Glomerular endothelial cell (primary cell): ENCODE data around the gene VGLL1. TPM values are rescaled to one million over a fixed set of nuclear protein-coding genes. Genes with fewer than 3 reads are reported as not detected.

Experiments
- DNase-seq: peaks from one replicate; pipeline ENCODE4 v3.0.0-alpha.2; 2011; ENCODE audit warnings: low read depth, low spot score; ENCODE audit errors: extremely low read depth
- total RNA-seq: library from RNA; depleted of rRNA; stranded (reverse); fragments of >200 nt; gene quantifications from 2 replicates; pipeline ENCODE4 v1.2.3, GENCODE V29; 2015

The VGLL1 gene
- total RNA-seq, 1 donor from 2014 or later = not detected

DNA sequence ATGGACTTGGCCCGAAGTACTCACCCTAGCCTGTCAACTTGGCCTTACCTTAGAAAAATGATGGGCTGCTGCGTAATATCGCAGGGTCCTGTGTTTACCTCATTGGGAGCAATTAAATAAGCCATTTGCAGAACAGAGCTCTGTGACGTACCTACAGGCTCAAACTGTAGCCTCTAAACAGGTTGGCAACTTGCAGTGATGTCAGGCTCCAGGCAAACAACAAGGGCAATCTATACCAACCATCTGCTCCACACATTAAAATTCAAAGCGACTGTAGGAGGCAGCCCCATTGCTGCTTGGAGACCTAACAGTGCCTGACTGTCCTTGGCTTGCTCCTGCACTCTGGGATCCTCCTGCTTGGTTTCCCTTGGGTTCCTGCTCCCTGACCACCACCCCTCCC is 17.2 kb downstream of the VGLL1 start:
- DNase-seq = no peak

DNA sequence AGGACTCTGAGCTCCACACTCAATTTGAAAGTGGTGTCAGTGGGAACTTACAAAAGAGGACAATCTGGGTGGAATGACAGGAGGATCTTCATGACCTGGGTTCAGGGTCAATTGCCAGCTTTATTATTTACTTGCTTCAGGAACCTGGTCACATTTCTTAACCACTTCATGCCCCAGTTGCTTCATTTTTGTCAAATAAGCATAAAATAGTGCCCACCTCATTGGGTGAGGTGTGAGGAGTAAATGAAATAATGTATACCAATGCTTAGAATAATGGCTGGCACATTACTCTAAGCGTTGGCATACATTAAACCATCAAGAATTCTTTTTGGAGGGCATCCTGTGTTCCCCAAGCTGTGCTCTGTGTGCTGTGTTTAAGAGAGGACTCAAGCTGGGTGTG is 19.4 kb downstream of the VGLL1 start:
- no peak for DNase-seq

- DNase-seq = no peak
Measured at GRCh38 chrX:136555694-136556093, 23.7 kb downstream of the VGLL1 start.

- no peak for DNase-seq
Measured at GRCh38 chrX:136572030-136572429, 40.0 kb downstream of the VGLL1 start.

DNA sequence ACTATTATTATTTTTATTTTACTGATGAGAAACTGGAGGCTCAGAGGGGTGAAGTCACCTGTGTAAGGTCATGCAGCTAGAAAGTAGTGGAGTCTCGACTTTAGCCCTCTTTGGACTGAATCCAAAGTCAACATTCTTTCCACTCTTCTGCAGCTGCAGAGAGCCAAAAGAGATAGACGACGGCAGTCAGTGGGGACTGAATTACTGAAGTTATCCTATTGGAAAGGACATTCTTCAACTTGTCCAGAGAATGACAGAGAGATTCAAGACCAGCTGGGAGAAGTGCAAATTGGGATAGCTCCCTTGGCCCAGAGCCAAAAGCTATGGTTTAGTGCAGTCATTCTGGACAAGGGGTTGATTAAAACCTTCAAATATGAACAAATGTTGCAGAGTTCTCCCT is 42.5 kb downstream of the VGLL1 start:
- no peak for DNase-seq

GRCh38 chrX:136577552-136577951 is 45.5 kb downstream of the VGLL1 start:
- DNase-seq = no peak

DNA sequence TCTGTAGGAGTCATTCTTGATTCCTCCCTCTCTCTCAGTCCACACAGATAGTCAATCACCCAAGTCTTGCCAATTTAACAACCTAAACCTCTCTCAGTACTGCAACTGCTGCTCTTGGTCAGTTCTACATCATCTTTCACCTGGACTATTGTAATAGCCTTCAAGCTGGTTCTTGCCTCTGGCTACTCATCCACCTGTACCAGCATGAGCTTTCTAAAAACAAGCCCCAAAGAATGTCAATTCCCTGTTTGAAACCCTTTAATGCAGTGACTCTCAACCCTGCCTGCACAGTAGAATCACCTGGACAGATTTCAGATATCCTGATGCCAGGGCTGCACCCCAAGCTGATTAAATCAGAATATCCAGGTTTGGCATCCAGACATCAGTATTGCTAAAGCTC is 48.3 kb downstream of the VGLL1 start:
- no peak for DNase-seq

DNA sequence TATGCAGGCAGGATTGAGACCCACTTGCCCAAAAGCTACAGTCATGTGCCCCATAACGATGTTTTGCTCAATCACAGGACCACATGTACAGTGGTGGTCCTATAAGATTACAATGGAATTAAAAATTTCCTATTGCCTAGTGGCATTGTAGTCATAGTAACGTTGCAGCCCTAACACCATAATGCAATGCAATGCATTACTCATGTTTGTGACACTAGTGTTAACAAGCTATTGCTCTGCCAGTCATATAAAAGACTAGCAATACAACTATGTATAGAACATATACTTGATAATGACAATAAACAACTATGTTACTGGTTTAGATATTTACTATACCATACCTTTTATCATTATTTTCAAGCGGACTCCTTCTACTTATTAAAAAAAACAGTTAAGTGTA is 50.6 kb downstream of the VGLL1 start:
- no peak for DNase-seq

- DNase-seq = no peak
Measured at GRCh38 chrX:136584545-136584944, 52.5 kb downstream of the VGLL1 start.

GRCh38 chrX:136585262-136585661 is 53.2 kb downstream of the VGLL1 start:
- no peak for DNase-seq

- DNase-seq = no peak
Measured at GRCh38 chrX:136585960-136586359, 53.9 kb downstream of the VGLL1 start.

DNA sequence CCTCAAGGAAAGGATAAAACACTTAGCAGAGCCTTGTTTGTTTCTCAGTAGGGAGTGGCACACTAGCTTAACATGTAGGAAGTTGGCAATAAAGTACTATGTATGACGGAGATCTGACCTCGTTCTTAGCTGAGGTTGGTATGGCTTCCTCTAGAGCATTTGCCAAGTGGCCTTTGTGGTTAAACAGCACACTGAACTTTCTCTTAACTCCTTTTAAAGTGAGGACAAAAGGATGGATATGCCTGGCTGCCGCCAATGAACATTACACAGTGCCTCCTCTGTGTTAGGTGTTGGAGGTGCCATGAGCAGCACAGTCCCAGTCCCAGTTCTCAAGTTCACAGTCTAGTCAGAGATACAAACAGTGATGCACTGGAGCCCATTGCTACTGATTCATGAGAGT is 54.4 kb downstream of the VGLL1 start:
- DNase-seq = no peak

DNA sequence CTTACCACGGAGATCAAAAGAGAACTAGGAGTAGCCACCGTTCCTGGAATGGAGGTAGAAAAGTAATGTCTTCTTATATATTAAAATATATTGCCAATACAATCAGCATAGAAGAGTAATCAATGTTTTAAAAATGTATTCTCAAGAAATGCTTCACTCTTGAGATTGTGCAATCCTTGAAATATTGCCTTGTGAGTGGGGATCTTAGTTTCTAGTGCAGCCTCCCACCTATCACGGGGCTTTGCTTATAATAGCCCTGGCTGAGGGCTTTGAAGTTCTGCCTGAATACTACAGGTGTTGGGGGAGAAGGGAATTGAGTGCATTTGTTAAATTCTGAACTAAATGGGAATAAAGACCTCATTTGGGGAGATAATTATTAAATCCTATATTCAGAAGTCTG is 55.5 kb downstream of the VGLL1 start:
- no peak for DNase-seq

DNA sequence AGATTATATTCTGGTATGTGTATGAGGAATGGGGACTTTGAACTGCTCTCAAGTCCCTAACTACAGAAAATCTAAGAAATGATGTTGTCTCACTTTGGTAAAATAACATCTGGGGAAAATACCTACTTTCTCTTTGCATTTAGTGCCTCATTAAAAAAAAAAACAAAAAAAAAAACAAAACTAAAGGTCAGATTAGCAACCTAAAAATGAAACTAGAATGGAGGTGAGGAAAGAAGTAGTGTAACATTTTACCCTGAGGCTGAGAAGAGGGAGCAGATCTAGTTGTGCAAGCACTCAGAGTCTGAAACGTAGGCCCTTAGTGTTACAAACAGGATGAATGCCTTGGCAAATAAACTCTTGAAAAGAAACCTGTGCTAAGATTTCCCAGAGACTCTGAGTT is 56.0 kb downstream of the VGLL1 start:
- DNase-seq = no peak

- no peak for DNase-seq
Measured at GRCh38 chrX:136589966-136590365, 58.0 kb downstream of the VGLL1 start.

- DNase-seq = no peak
Measured at GRCh38 chrX:136597356-136597755, 65.3 kb downstream of the VGLL1 start.

DNA sequence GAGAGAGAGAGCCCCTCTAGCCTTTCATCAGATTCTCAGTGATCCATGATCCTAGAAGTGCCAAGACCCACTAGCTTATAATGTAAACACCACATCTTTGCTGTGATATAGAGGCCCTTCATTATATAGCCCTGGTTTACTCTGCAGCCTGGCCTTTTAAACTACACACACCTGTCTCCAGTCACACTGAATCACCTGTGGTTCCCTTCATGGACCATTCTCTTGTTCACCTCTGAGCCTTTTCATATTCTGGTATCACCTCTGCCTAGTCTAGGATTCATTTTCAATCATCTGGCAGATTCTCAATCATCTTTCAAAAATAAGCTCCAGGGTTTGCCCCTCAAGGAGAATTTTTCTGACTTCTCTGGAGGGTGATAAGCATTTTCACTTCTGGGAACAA is 65.9 kb downstream of the VGLL1 start:
- no peak for DNase-seq

- no peak for DNase-seq
Measured at GRCh38 chrX:136598631-136599030, 66.6 kb downstream of the VGLL1 start.

GRCh38 chrX:136600059-136600458 is 68.0 kb downstream of the VGLL1 start:
- DNase-seq = no peak

Other genes starting within 250 kb of the VGLL1 start
- gene ADGRG4, start 231.3 kb upstream of the VGLL1 start, total RNA-seq = 0.29 and 0.47 TPM in 2 replicates
- gene BRS3, start 44.3 kb upstream of the VGLL1 start, total RNA-seq = not detected in 2 replicates
- gene HTATSF1, start 34.6 kb upstream of the VGLL1 start, total RNA-seq = 36.3 and 38.3 TPM in 2 replicates
- not detected in 2 replicates for gene CD40LG, start 115.9 kb downstream of the VGLL1 start, total RNA-seq
- 7.4 and 11.6 TPM in 2 replicates for gene ARHGEF6, start 248.7 kb downstream of the VGLL1 start, total RNA-seq